GM23338 (cell line): ENCODE results near the gene DDC. TPM values are rescaled to one million over a fixed set of nuclear protein-coding genes. Genes with fewer than 3 reads are reported as not detected.
A peak's percentile ranks its signal among the peaks of the same experiment; 100 is the strongest.

Source experiments
- ATAC-seq: fragments of 200-7000 bp; cut with Tn5 transposase; 3 replicates; pipeline ENCODE4 v1.9.1; 2020
- DNase-seq: peaks from one replicate; pipeline ENCODE4 v3.0.0-alpha.2; 2015; ENCODE audit warnings: low spot score
- H2AFZ ChIP-seq: fragments of 200-600 bp; sonication (generic); 2 replicates; pipeline ENCODE4 v1.8.0; 2016; ENCODE audit warnings: antibody characterized with exemption, mild to moderate bottlenecking, moderate library complexity
- H3F3A ChIP-seq: fragments of 200-600 bp; sonication (generic); replicated peaks from 2 replicates; pipeline ENCODE4 v1.8.0; 2017; ENCODE audit warnings: antibody characterized with exemption, mixed run types, low read depth
- H3K27ac ChIP-seq: fragments of 200-600 bp; sonication (generic); 2 replicates; pipeline ENCODE4 v1.6.1; 2016; ENCODE audit warnings: low read depth
- H3K27me3 ChIP-seq: fragments of 200-600 bp; sonication (generic); 2 replicates; pipeline ENCODE4 v1.8.0; 2016; ENCODE audit warnings: mild to moderate bottlenecking, mixed run types, moderate library complexity; ENCODE audit not compliant: insufficient read depth
- H3K36me3 ChIP-seq: fragments of 200-600 bp; sonication (generic); 2 replicates; pipeline ENCODE4 v1.8.0; 2016; ENCODE audit warnings: mild to moderate bottlenecking; ENCODE audit not compliant: insufficient read depth
- H3K4me1 ChIP-seq: fragments of 200-600 bp; sonication (generic); 2 replicates; pipeline ENCODE4 v1.8.0; 2016; ENCODE audit warnings: mild to moderate bottlenecking, moderate library complexity; ENCODE audit not compliant: insufficient read depth
- H3K4me2 ChIP-seq: fragments of 200-600 bp; sonication (generic); 2 replicates; pipeline ENCODE4 v1.7.1; 2017; ENCODE audit warnings: mixed run types
- H3K4me3 ChIP-seq: fragments of 200-600 bp; sonication (generic); 2 replicates; pipeline ENCODE4 v1.6.1; 2016; ENCODE audit warnings: mixed run types
- H3K79me2 ChIP-seq: fragments of 200-600 bp; sonication (generic); replicated peaks from 2 replicates; pipeline ENCODE4 v1.8.0; 2017; ENCODE audit warnings: mild to moderate bottlenecking; ENCODE audit not compliant: insufficient read depth
- H3K9me2 ChIP-seq: fragments of 200-600 bp; sonication (generic); 2 replicates; pipeline ENCODE4 v1.8.0; 2017; ENCODE audit not compliant: insufficient read depth
- H4K20me1 ChIP-seq: fragments of 200-600 bp; sonication (generic); replicated peaks from 2 replicates; pipeline ENCODE4 v1.8.0; 2017; ENCODE audit warnings: mild to moderate bottlenecking; ENCODE audit not compliant: insufficient read depth
- H3K27ac Mint-ChIP-seq: 2 replicates; pipeline ENCODE4 v1.8.0; 2020; ENCODE audit warnings: inconsistent platforms, mild to moderate bottlenecking, moderate library complexity, mixed read lengths
- H3K27me3 Mint-ChIP-seq: 3 replicates; pipeline ENCODE4 v1.8.0; 2022; ENCODE audit warnings: low read depth, mild to moderate bottlenecking, moderate library complexity, mixed read lengths, inconsistent platforms; ENCODE audit not compliant: insufficient read depth, poor library complexity
- H3K36me3 Mint-ChIP-seq: 3 replicates; pipeline ENCODE4 v1.8.0; 2021; ENCODE audit warnings: low read depth, mild to moderate bottlenecking, inconsistent platforms, moderate library complexity, mixed read lengths
- H3K4me1 Mint-ChIP-seq: 3 replicates; pipeline ENCODE4 v1.8.0; 2020; ENCODE audit warnings: mild to moderate bottlenecking, inconsistent platforms, mixed read lengths
- H3K4me3 Mint-ChIP-seq: 3 replicates; pipeline ENCODE4 v1.8.0; 2021; ENCODE audit warnings: moderate library complexity, mild to moderate bottlenecking, inconsistent platforms, mixed read lengths
- H3K9me3 Mint-ChIP-seq: 3 replicates; pipeline ENCODE4 v1.8.0; 2020; ENCODE audit warnings: moderate library complexity, mild to moderate bottlenecking, inconsistent platforms, mixed read lengths
- CREB1 ChIP-seq: fragments of 250-450 bp; sonication (Bioruptor Pico); IDR thresholded peaks from 2 replicates; pipeline ENCODE4 v1.5.0; 2020; ENCODE audit warnings: low read depth, mild to moderate bottlenecking, moderate library complexity
- CTCF ChIP-seq, 2 experiments: fragments of 200-600 bp in 1 of 2; sonication (generic) in 1 of 2; conservative IDR thresholded peaks; 2 replicates each; pipeline versions ENCODE4 v1.5.1 to v1.6.1; 2016 to 2017; ENCODE audit warnings: antibody characterized with exemption in 2 of 2, low read depth in 2 of 2, mild to moderate bottlenecking in 2 of 2, moderate library complexity in 1 of 2
- EZH2 ChIP-seq: fragments of 200-600 bp; sonication (generic); IDR thresholded peaks from one replicate; pipeline ENCODE4 v1.8.0; 2017; ENCODE audit warnings: antibody characterized with exemption, mild to moderate bottlenecking, low read depth; ENCODE audit not compliant: unreplicated experiment
- POLR2AphosphoS5 ChIP-seq: IDR thresholded peaks from 2 replicates; pipeline ENCODE4 v1.6.1; 2016; ENCODE audit warnings: antibody characterized with exemption, low read depth
- REST ChIP-seq: IDR thresholded peaks from one replicate; pipeline ENCODE4 v1.6.1; 2018; ENCODE audit warnings: antibody characterized with exemption; ENCODE audit not compliant: unreplicated experiment
- STAT1 ChIP-seq: IDR thresholded peaks from one replicate; pipeline ENCODE4 v1.6.1; 2016; ENCODE audit warnings: antibody characterized with exemption; ENCODE audit not compliant: unreplicated experiment
- ZNF331 ChIP-seq: fragments of 250-450 bp; sonication (Bioruptor Pico); IDR thresholded peaks from 2 replicates; pipeline ENCODE4 v1.5.0; 2020; ENCODE audit warnings: low read depth, mild to moderate bottlenecking, moderate library complexity
- ZNF462 ChIP-seq: fragments of 250-450 bp; sonication (Bioruptor Pico); IDR thresholded peaks from 2 replicates; pipeline ENCODE4 v1.5.0; 2020; ENCODE audit warnings: mild to moderate bottlenecking, moderate library complexity
- polyA plus RNA-seq: library from polyadenylated mRNA; unstranded; fragments of >200 nt; fragmentation: Nextera tagmentation; extraction: Ambion mirVana; gene quantifications from 2 replicates; pipeline ENCODE4 v1.2.1, GENCODE V29; 2016
- total RNA-seq: library from RNA; depleted of rRNA; stranded (reverse); fragments of >200 nt; shearing (Covaris generic); gene quantifications from 2 replicates; pipeline ENCODE4 v1.2.3, GENCODE V29; 2014

DDC gene
- total and polyA plus RNA-seq, 2 experiments from 2014 or later = not detected

- TF ChIP-seq CREB1 (CRISPR knock-in tag) (no peak), ZNF331 (CRISPR knock-in tag) (no peak), POLR2AphosphoS5 (no peak), CTCF (conservative IDR thresholded peaks at IDR 0.05; ENCODE audit: low read depth in 2 of 2) (no peak), STAT1 (no peak), REST (no peak), EZH2 (no peak)
Observed at GRCh38 chr7:50605059-50605458, 39.9 kb upstream of the DDC start (continued).

GRCh38 chr7:50603287-50603686 lies 38.1 kb upstream of the DDC start:
- Histone ChIP-seq H4K20me1 (peaks cover 4% of the 10 kb centered on the region), H3K79me2 (no peaks in the 10 kb centered on the region), H3K9me2 (no peaks in the 10 kb centered on the region), H3K36me3 (peaks cover 21% of the 10 kb centered on the region), H3K27me3 (no peaks in the 10 kb centered on the region), H3K4me1 (peaks cover 6% of the 10 kb centered on the region; the same call in 1 of the 2 replicates), H3K27ac (no peak overlapping the region), H2AFZ (no peak overlapping the region), H3F3A (no peaks in the 10 kb centered on the region), H3K4me2 (no peak overlapping the region), H3K4me3 (no peak overlapping the region)
- H3K4me3 Mint-ChIP-seq = no peak overlapping the region
- no peaks in the 10 kb centered on the region for H3K9me3 Mint-ChIP-seq
- H3K36me3 Mint-ChIP-seq = peaks cover 68% of the 10 kb centered on the region
- DNase-seq (no peak), ATAC-seq (peak; percentile 20; the same call in 2 of the 3 replicates)
- TF ChIP-seq CREB1 (CRISPR knock-in tag) = no peak
- TF ChIP-seq STAT1 = no peak
- no peak for TF ChIP-seq ZNF462
- peaks cover 11% of the 10 kb centered on the region for H3K4me1 Mint-ChIP-seq
- H3K27ac Mint-ChIP-seq = 0 out of 2 replicates have a peak overlapping the region, but pooled peaks have one; percentile 33
- H3K27me3 Mint-ChIP-seq = peaks cover 4% of the 10 kb centered on the region
